Thyroid gland (tissue), 4 donors: ENCODE results near the gene DNAJB1. TPM values are rescaled to one million over a fixed set of nuclear protein-coding genes. Genes with fewer than 3 reads are reported as not detected.

Source experiments
- DNase-seq, 2 donors: peaks; one replicate each; pipeline ENCODE4 v3.0.0-alpha.2; 2019
- H3K27ac ChIP-seq, 3 donors: fragments of 200-600 bp; sonication (generic); 1 replicate in 2 of 3; 2 replicates in 1 of 3; pipeline ENCODE4 v1.5.1; 2016 to 2019; ENCODE audit warnings: mild to moderate bottlenecking in 1 of 3, moderate library complexity in 1 of 3
- H3K27me3 ChIP-seq: fragments of 200-600 bp; sonication (generic); one replicate; pipeline ENCODE4 v1.5.1; 2019
- H3K36me3 ChIP-seq, 2 donors: fragments of 200-600 bp; sonication (generic); one replicate each; pipeline ENCODE4 v1.5.1; 2016 to 2019
- H3K4me1 ChIP-seq, 2 donors: fragments of 200-600 bp; sonication (generic); one replicate each; pipeline ENCODE4 v1.5.1; 2017 to 2019
- H3K4me3 ChIP-seq, 3 donors: fragments of 200-600 bp; sonication (generic); replicated peaks in 1 of 3; 1 replicate in 2 of 3; 2 replicates in 1 of 3; pipeline ENCODE4 v1.5.1; 2016; ENCODE audit warnings: mild to moderate bottlenecking in 1 of 3
- H3K9me3 ChIP-seq: fragments of 200-600 bp; sonication (generic); one replicate; pipeline ENCODE4 v1.5.1; 2017
- POLR2A ChIP-seq, 2 donors: fragments of 450-650 bp; IDR thresholded peaks; one replicate each; pipeline ENCODE4 v1.6.1; 2017; ENCODE audit warnings: antibody characterized with exemption in 2 of 2, mild to moderate bottlenecking in 2 of 2, moderate library complexity in 1 of 2
- WGBS, 2 donors: methylation state at CpG; one replicate each; pipeline ENCODE4 v1.1.5; 2017; 5-methylcytosine and 5-hydroxymethylcytosine counted together
- intact Hi-C: fragments of 100-400 bp; cut with DNase I; formaldehyde crosslinking; loops from one replicate; pipeline ENCODE4 v1.15.1; 2023
- total RNA-seq, 4 donors: library from RNA; depleted of rRNA; stranded (reverse); fragments of >200 nt; gene quantifications; one replicate each; pipeline ENCODE4 v1.2.3, GENCODE V29; 2016
- TF ChIP-seq, protein P1 (sequence below), 6 experiments: fragments of 200-600 bp in 3 of 6; fragments of 450-650 bp in 3 of 6; sonication (generic) in 3 of 6; IDR thresholded peaks; one replicate each; pipeline ENCODE4 v1.5.1; 2016 to 2019; ENCODE audit warnings: antibody characterized with exemption in 6 of 6, mild to moderate bottlenecking in 2 of 6, inconsistent platforms in 1 of 6, moderate library complexity in 1 of 6

Gene DNAJB1
- total RNA-seq, 4 donors from 2014 or later = 49.1 to 61.1 (median 55.3) TPM

GRCh38 chr19:14495672-14496028 lies 22.5 kb downstream of the DNAJB1 start:
- H3K27ac ChIP-seq = peak overlapping the region in 2 of 3 donors; percentile 51 to 67
- H3K36me3 ChIP-seq = peaks cover 0 to under 1% of the 10 kb centered on the region in 2 donors
- peak in 1 of 2 donors; percentile 33 for DNase-seq
- H3K27me3 ChIP-seq = no peaks in the 10 kb centered on the region
- H3K4me3 ChIP-seq = peak overlapping the region; percentile 33 to 90 (median 64)
- intact Hi-C loops = no loop called here
- TF ChIP-seq POLR2A (IDR thresholded peaks at IDR 0.05) = no peak
- TF ChIP-seq, protein P1, sequence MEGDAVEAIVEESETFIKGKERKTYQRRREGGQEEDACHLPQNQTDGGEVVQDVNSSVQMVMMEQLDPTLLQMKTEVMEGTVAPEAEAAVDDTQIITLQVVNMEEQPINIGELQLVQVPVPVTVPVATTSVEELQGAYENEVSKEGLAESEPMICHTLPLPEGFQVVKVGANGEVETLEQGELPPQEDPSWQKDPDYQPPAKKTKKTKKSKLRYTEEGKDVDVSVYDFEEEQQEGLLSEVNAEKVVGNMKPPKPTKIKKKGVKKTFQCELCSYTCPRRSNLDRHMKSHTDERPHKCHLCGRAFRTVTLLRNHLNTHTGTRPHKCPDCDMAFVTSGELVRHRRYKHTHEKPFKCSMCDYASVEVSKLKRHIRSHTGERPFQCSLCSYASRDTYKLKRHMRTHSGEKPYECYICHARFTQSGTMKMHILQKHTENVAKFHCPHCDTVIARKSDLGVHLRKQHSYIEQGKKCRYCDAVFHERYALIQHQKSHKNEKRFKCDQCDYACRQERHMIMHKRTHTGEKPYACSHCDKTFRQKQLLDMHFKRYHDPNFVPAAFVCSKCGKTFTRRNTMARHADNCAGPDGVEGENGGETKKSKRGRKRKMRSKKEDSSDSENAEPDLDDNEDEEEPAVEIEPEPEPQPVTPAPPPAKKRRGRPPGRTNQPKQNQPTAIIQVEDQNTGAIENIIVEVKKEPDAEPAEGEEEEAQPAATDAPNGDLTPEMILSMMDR (IDR thresholded peaks at IDR 0.05) = no peak
- 0% methylated on average over 4 of the region's 28 CpGs; no CpG with 5 or more reads in 1 of the 2 donors for WGBS, 2 donors
- H3K4me1 ChIP-seq = peaks cover 22 to 23% of the 10 kb centered on the region in 2 donors
- no peaks in the 10 kb centered on the region for H3K9me3 ChIP-seq

DNA sequence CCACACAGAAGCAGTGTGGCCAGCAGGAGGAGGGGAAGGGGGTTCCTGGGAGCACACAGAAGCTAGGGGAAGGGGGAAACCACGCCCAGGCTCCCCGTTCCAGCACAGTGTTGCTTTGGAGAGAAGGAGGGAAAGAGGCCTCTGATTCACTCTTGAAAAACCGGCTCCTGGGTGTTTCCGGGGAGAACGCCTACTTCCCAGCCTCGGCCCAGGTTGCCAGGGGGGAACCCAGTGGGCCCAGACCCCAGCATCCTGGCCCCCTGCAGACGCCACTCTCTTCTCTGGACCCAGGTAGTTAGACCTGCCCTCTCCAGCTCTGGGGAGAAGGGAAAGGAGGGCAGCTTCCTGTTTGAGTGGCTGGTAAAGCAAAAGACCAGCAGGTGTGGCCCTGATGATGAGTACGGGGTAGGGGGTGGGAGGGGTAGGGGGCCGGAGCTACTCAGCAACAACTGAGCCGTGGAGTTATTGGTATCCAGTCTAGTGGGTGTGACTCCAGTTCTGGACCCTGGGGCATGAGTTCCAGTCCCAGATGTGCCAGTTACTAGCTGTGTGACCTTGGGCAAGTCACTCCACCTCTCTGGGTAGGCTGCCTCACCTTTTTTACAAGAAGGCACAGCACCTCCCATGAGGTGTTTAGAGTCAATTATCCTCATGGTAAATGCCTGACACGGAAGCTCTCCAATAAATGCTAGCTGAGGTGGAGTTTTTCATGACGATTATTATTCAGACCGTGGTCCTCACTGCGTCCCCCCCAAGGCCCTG lies 23.1 kb downstream of the DNAJB1 start:
- 9 to 24% methylated on average over 11 to 14 of the region's 14 CpGs for WGBS, 2 donors
- Histone ChIP-seq H3K36me3 (peaks cover 0 to 6% of the 10 kb centered on the region in 2 donors), H3K9me3 (no peaks in the 10 kb centered on the region), H3K27ac (peak overlapping the region in 2 of 3 donors; percentile 51 to 67), H3K4me3 (peak overlapping the region; percentile 33 to 90 (median 64)), H3K4me1 (peaks cover 22 to 23% of the 10 kb centered on the region in 2 donors), H3K27me3 (no peaks in the 10 kb centered on the region)
- no peak for DNase-seq
- TF ChIP-seq, protein P1 (IDR thresholded peaks at IDR 0.05) = no peak
- TF ChIP-seq POLR2A (IDR thresholded peaks at IDR 0.05) = no peak
- intact Hi-C loops = no loop called here

DNA sequence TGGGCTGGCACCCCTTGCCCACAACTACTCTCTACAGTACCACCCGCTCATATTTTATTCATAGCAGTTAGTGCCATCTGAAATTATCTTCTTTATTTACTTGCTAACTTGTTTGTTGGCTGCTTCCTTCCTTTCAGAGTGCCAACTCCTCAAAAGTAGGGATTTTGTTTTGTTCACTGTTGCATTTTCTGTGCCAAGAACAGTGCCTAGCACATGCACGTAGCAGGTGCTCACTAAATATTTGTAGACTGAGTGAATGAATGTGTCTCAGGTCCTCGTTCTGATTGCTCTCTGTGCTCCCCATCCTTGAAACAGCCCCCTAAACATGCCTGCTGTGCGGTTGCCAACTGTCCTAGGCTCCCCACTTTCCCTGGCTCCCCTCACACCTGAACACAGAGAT lies 23.8 kb downstream of the DNAJB1 start:
- intact Hi-C loops = no loop called here
- H3K36me3 ChIP-seq = peaks cover 0 to 7% of the 10 kb centered on the region in 2 donors
- WGBS, 2 donors = 77 to 80% methylated on average over 4 of the region's 4 CpGs
- peak overlapping the region in 1 of 3 donors; percentile 51 for H3K27ac ChIP-seq
- no peaks in the 10 kb centered on the region for H3K9me3 ChIP-seq
- DNase-seq = no peak
- no peaks in the 10 kb centered on the region for H3K27me3 ChIP-seq
- peaks cover 22 to 23% of the 10 kb centered on the region in 2 donors for H3K4me1 ChIP-seq
- peak overlapping the region in 1 of 3 donors; percentile 90 for H3K4me3 ChIP-seq
- no peak for TF ChIP-seq POLR2A (IDR thresholded peaks at IDR 0.05)
- TF ChIP-seq, protein P1 (IDR thresholded peaks at IDR 0.05) = no peak

- TF ChIP-seq POLR2A (IDR thresholded peaks at IDR 0.05) = no peak
- TF ChIP-seq, protein P1 (IDR thresholded peaks at IDR 0.05) = no peak
- DNase-seq = no peak
- 82 to 83% methylated on average over 5 of the region's 5 CpGs for WGBS, 2 donors
- intact Hi-C loops = no loop called here
- H3K4me1 ChIP-seq = peaks cover 22 to 23% of the 10 kb centered on the region in 2 donors
- H3K27ac ChIP-seq = no peak overlapping the region
- H3K36me3 ChIP-seq = peaks cover 4 to 11% of the 10 kb centered on the region in 2 donors
- H3K9me3 ChIP-seq = no peaks in the 10 kb centered on the region
- H3K27me3 ChIP-seq = no peaks in the 10 kb centered on the region
- no peak overlapping the region for H3K4me3 ChIP-seq
These were observed 25.4 kb downstream of the DNAJB1 start for GRCh38 chr19:14492756-14493337.
